Measurements from ENCODE around the gene DRC1.
A peak's percentile ranks its signal among the peaks of the same experiment; 100 is the strongest.

The DRC1 gene

DNA sequence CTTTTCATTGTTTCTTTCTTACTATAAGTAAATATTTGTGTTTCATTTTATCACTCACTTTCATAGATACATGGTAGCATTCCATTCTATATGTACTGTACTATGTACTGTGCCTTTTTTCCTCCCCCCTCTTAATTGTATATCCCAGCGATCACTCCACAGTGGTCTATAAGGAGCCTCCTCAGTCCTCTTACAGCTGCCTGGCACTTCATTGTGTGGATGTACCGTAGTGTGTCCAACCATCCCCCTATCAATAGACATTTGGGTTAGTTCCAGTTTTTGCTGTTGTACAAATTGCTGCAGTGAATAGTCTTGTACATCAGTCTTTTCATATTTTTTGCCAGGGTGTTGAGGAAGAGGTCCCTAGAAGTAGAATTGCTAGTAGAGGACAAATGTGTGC is 21.4 kb upstream of the DRC1 start:
- H3K36me3 Mint-ChIP-seq = peaks cover 45 to 50% of the 10 kb centered on the region in 2 donors
- H3K27ac Mint-ChIP-seq = no peak overlapping the region
- no peaks in the 10 kb centered on the region for H3K27me3 Mint-ChIP-seq
- ATAC-seq (replicated peaks) (no peak), DNase-seq (no peak)
- H3K4me1 Mint-ChIP-seq = peaks cover 7 to 38% of the 10 kb centered on the region in 2 donors
- H3K9me3 Mint-ChIP-seq = peaks cover 0 to 2% of the 10 kb centered on the region in 2 donors
- H3K4me3 Mint-ChIP-seq = no peak overlapping the region

DNA sequence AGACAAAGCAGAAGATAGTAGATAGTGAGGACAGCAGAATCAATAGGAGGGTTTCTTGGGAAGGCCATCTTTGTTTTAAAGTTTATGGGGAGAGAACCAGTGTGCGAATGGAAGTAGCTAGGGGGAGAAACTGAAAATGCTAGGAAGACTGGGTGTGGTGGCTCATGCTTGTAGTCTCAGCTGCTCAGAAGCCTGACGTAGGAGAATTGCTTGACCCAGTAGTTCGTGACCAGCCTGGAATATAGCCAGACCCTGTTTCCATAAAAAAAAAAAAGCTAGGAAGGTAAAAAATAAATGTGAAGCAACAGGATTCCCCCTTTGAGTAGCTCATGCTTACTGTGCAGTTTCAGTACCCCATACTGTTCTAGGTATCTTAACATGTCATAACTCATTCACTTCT is 19.2 kb upstream of the DRC1 start:
- H3K4me3 Mint-ChIP-seq = no peak overlapping the region
- no peak overlapping the region for H3K27ac Mint-ChIP-seq
- H3K36me3 Mint-ChIP-seq = peaks cover 39 to 41% of the 10 kb centered on the region in 2 donors
- no peaks in the 10 kb centered on the region for H3K27me3 Mint-ChIP-seq
- DNase-seq = no peak
- ATAC-seq (replicated peaks) = no peak
- no peaks in the 10 kb centered on the region for H3K9me3 Mint-ChIP-seq
- peaks cover 7 to 31% of the 10 kb centered on the region in 2 donors for H3K4me1 Mint-ChIP-seq

DNA sequence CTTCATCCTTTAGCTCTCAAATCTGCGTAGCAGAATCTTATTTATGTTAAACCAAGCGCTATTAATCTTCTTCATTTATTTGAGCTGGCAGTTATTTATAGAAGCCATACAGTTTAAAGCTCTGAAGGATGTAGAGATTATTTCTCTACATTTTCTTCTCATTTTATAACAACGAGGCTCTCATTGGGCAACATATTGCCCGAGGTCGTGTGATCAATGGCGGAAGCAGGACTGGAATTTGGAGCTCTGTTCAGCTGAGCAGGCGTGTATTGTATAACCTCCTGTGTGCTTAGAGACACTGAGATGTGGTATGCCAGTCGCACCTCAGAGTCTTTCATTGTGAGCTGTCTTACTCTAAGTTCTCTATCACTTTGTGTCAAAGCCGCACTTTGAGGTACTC is 17.5 kb upstream of the DRC1 start:
- peak overlapping the region; percentile 6 for H3K27ac Mint-ChIP-seq
- DNase-seq (no peak), ATAC-seq (replicated peaks) (no peak)
- H3K4me3 Mint-ChIP-seq = no peak overlapping the region
- H3K27me3 Mint-ChIP-seq = no peaks in the 10 kb centered on the region
- H3K4me1 Mint-ChIP-seq = peaks cover 7 to 22% of the 10 kb centered on the region in 2 donors
- peaks cover 25 to 30% of the 10 kb centered on the region in 2 donors for H3K36me3 Mint-ChIP-seq
- H3K9me3 Mint-ChIP-seq = no peaks in the 10 kb centered on the region

DNA sequence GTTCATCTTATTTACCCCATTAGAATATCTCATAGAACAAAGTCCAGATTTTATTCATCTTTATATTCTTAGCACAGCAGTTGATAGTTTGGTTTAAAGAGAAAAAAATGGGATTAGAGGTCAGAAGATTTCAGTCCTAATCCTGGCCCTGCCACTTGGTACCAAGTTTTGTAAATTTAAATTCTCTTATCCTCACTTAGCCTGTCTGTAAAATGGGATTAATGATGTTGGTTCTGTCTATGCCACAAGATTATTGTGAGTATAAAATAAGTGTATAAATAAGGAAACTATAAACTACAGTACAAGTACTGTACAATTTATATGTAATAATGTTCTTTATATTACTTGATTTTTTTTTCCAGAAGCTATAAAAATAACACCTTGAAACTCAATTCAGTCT is 17.1 kb upstream of the DRC1 start:
- H3K9me3 Mint-ChIP-seq = no peaks in the 10 kb centered on the region

DNA sequence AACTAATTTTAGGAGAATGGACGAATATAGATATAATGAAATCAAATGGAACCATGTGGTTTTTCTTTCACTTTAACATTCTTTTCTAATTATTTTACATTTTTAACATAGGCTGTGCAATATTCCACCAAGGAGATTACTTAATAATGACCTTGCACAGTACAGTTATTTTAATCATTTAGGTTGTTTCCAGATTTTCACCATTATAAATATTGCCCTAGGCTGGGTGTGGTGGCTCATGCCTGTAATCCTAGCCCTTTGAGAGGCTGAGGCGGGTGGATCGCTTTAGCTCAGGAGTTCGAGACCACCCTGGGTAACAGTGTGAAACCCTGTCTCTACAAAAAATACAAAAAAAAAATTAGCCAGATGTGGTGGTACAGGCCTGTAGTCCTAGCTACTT is 14.5 kb upstream of the DRC1 start:
- ATAC-seq (replicated peaks) (no peak), DNase-seq (no peak)
- Mint-ChIP-seq H3K27ac (no peak overlapping the region), H3K36me3 (peaks cover 21 to 31% of the 10 kb centered on the region in 2 donors), H3K4me3 (no peak overlapping the region), H3K4me1 (peaks cover 5 to 13% of the 10 kb centered on the region in 2 donors), H3K9me3 (no peaks in the 10 kb centered on the region), H3K27me3 (no peaks in the 10 kb centered on the region)

More for the DNA sequence above, 17.1 kb upstream of the DRC1 start:
- Mint-ChIP-seq H3K4me3 (no peak overlapping the region), H3K27ac (no peak overlapping the region), H3K36me3 (peaks cover 26 to 30% of the 10 kb centered on the region in 2 donors), H3K4me1 (peaks cover 7 to 22% of the 10 kb centered on the region in 2 donors), H3K27me3 (no peaks in the 10 kb centered on the region)
- no peak for ATAC-seq (replicated peaks)
- DNase-seq = no peak

DNA sequence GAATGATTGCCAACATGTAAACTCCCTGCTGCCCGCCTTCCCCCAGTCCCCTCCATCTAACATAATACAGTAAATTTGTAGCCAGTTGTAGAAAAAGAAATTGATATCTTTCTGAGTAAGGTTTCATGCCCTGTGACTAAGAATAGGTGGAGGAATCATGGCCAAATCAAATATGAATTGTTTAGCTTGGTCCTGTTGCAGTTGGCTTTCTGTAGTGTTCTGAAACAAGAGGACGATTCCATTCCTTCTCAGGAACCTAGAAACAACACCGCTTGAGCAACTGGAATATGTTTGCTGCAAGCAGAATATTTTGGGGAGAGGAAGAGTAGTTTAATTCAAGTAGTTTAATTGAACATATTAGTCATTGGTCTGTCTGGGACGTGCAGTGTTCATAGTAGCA is 7.0 kb upstream of the DRC1 start:
- no peaks in the 10 kb centered on the region for H3K27me3 Mint-ChIP-seq
- ATAC-seq (replicated peaks) (no peak), DNase-seq (no peak)

DNA sequence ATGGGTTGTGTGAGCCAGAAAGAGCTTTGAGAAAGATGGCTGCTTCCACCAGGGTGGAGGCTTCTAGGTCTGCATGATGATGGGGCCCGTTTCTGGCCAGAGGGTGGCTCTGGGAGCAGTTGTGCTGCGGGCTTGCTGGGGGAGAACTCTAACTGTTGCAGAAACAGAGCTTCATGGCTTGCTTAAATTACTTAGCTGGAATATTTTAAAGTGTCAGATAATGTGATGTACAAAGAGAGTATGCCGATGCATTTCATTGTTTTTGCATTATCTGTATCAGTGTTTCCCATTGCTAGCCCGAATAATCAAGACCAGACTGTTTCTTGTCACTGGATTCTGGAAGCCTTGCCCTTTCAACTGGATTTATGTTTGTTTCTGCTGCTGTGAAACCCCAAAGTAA is 6.3 kb upstream of the DRC1 start:
- Mint-ChIP-seq H3K9me3 (no peaks in the 10 kb centered on the region), H3K4me1 (no peaks in the 10 kb centered on the region), H3K36me3 (peaks cover 4 to 18% of the 10 kb centered on the region in 2 donors), H3K4me3 (no peak overlapping the region), H3K27ac (no peak overlapping the region), H3K27me3 (no peaks in the 10 kb centered on the region)
- no peak for ATAC-seq (replicated peaks)
- no peak for DNase-seq

More for the DNA sequence above, 7.0 kb upstream of the DRC1 start:
- Mint-ChIP-seq H3K36me3 (peaks cover 9 to 22% of the 10 kb centered on the region in 2 donors), H3K27ac (no peak overlapping the region), H3K4me3 (no peak overlapping the region), H3K9me3 (no peaks in the 10 kb centered on the region), H3K4me1 (no peaks in the 10 kb centered on the region)

DNA sequence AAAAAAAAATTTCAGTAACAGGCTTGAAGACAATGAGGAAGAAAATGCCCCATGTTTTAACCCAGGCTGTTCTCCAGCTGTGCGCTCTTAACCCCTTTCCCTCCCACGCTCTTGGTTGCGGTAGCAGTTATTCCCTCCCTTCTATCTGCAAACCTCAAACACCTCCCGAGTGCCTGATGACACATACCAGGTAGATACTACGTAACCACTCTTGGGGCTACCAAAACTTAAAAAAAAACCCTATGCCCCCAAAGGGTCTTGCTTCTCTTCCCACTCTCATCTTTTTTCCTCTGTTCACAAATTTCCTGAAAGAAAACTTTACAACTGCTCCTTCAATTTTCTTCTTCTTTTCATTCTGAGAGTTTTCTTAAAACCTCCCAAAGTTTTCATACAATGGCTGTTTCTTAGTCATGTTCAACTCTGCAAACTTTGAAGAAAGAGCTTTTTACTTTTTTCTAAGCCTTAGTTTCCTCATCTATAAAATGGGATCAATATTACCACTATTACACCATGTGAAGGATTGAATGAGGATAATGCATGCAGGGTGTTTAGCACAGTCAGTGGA is 4.9 kb upstream of the DRC1 start:
- H3K4me1 Mint-ChIP-seq = no peaks in the 10 kb centered on the region
- no peaks in the 10 kb centered on the region for H3K9me3 Mint-ChIP-seq
- peaks cover 0 to 4% of the 10 kb centered on the region in 2 donors for H3K27me3 Mint-ChIP-seq
- H3K36me3 Mint-ChIP-seq = peaks cover 4 to 12% of the 10 kb centered on the region in 2 donors
- DNase-seq (no peak), ATAC-seq (replicated peaks) (no peak)
- H3K4me3 Mint-ChIP-seq = no peak overlapping the region
- peak overlapping the region; percentile 1 for H3K27ac Mint-ChIP-seq

DNA sequence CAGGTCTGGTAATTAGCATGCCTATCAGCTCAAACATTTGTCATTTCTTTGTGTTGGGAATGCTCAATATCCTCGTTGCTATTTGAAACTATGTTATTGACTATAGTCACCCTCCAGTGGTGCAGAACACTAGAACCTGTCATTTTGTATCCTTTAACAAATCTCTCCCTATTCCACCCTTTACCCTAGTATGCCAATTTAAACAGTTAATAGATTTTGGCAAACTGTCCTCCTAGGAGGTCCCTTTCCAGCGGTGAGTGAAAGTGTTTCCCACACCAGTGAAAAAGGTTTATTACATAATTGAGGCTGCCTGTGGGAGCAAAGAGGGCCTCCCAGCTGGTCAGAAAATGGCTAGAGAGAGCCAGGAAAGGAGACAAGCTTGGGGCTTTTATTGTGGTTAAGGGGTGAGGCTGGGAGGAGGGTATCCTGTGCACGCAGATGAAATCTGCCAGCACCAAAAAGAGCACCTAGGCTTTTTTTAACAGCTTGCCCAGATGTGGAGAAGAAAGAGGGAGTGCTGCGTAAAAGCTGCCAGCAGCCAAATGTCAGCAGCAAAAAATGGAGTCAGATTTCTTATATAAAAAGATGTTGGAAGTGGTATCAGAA is 1.8 kb upstream of the DRC1 start:
- no peak overlapping the region for H3K27ac Mint-ChIP-seq
- H3K36me3 Mint-ChIP-seq = peaks cover 4 to 5% of the 10 kb centered on the region in 2 donors
- H3K27me3 Mint-ChIP-seq = peaks cover 0 to 4% of the 10 kb centered on the region in 2 donors
- ATAC-seq (replicated peaks) (no peak), DNase-seq (no peak)
- H3K9me3 Mint-ChIP-seq = no peaks in the 10 kb centered on the region
- no peaks in the 10 kb centered on the region for H3K4me1 Mint-ChIP-seq
- no peak overlapping the region for H3K4me3 Mint-ChIP-seq

DNA sequence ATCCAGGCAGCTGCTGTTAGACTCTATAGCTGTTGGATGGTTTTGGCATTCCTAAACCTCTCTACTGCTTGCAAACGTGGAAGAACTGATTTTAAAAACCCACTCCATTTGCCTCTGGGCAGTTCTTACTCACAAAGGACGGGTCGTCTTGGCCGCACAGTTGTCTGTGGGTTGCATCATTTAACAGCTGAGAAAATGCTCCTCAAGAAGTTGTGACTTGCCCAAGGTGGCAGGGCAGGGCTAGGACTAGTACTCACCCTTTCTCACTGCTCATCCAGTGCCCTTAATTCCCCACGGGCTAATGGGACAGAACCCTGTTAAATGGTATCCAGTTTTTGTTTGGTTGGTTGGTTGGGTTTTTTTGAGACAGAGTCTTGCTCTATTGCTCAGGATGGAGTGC is 997 bp upstream of the DRC1 start:
- no peak overlapping the region for H3K27ac Mint-ChIP-seq
- DNase-seq (no peak), ATAC-seq (replicated peaks) (no peak)
- no peaks in the 10 kb centered on the region for H3K9me3 Mint-ChIP-seq
- peaks cover 4% of the 10 kb centered on the region in 2 donors for H3K36me3 Mint-ChIP-seq
- H3K4me1 Mint-ChIP-seq = no peaks in the 10 kb centered on the region
- no peak overlapping the region for H3K4me3 Mint-ChIP-seq
- peaks cover 4 to 7% of the 10 kb centered on the region in 2 donors for H3K27me3 Mint-ChIP-seq

DNA sequence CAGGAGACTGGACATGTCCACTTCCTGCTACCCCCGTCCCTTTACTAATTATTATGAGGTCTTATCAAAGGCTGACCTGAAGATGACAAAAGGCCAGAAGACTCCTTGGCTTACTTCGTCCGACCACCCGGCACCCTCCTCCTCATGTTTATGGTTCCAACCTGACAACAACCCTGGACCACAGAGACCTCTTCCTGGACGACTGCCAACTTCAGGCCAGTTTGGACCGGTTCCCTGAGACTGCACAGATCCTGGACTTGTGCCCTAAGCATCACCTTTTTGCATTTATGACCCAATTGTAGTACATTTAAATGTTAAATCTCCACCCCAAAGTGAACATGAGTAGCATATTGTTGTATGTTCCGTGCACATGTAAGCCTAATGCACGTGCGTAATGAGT is 5.8 kb downstream of the DRC1 start:
- Mint-ChIP-seq H3K9me3 (no peaks in the 10 kb centered on the region), H3K4me1 (peaks cover 5 to 10% of the 10 kb centered on the region in 2 donors), H3K27ac (no peak overlapping the region), H3K4me3 (no peak overlapping the region), H3K27me3 (peaks cover 10 to 17% of the 10 kb centered on the region in 2 donors), H3K36me3 (no peaks in the 10 kb centered on the region)
- ATAC-seq (replicated peaks) = no peak
- DNase-seq = no peak

DNA sequence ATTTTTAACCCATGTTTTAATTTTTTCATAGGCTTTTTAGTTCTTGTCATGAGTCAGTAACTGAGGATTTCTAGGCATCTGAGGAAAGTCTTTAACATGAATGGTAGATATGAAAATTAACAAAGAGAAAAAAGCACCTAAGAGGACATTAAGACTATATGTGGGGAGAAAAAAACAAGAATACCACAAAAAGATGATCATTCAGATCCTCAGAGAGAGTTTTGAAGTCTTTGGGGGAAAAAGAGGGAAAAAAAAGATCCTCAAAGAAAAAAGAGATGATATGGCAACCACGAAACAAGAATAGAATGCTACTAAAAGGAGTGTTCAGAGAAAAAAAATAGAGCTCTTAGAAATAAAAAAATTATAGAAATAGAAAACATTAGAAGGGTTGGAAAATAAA is 8.1 kb downstream of the DRC1 start:
- ATAC-seq (replicated peaks) (no peak), DNase-seq (no peak)
- peaks cover 5 to 10% of the 10 kb centered on the region in 2 donors for H3K4me1 Mint-ChIP-seq
- no peak overlapping the region for H3K27ac Mint-ChIP-seq
- H3K4me3 Mint-ChIP-seq = no peak overlapping the region
- H3K9me3 Mint-ChIP-seq = no peaks in the 10 kb centered on the region
- H3K36me3 Mint-ChIP-seq = no peaks in the 10 kb centered on the region
- H3K27me3 Mint-ChIP-seq = peaks cover 10 to 17% of the 10 kb centered on the region in 2 donors

DNA sequence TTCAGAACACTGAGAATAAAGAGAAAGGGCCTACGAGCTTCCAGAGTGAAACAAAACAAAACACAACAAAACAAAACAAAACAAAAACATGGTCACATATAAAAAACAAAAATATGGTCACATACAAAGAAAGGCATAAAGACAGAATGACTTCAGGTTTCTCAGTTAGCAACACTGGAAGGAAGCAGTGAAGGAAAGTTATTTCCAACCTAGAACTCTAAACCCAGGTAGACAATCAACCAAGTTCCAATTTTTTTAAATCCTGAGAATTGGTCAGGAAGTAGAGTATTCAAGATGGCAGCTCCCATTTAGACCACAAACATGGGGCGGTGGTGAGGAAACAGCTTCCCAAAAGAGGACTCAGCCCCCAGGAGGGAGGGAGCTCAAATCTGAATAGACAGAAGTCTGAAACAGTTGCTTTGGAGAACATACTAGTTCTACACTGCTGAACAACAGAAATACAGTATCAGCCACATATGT is 9.1 kb downstream of the DRC1 start:
- Mint-ChIP-seq H3K4me3 (peak overlapping the region in 1 of 2 donors; percentile 1), H3K36me3 (no peaks in the 10 kb centered on the region), H3K27me3 (peaks cover 9 to 10% of the 10 kb centered on the region in 2 donors), H3K9me3 (no peaks in the 10 kb centered on the region), H3K4me1 (peaks cover 5 to 10% of the 10 kb centered on the region in 2 donors), H3K27ac (no peak overlapping the region)
- DNase-seq (no peak), ATAC-seq (replicated peaks) (no peak)

DNA sequence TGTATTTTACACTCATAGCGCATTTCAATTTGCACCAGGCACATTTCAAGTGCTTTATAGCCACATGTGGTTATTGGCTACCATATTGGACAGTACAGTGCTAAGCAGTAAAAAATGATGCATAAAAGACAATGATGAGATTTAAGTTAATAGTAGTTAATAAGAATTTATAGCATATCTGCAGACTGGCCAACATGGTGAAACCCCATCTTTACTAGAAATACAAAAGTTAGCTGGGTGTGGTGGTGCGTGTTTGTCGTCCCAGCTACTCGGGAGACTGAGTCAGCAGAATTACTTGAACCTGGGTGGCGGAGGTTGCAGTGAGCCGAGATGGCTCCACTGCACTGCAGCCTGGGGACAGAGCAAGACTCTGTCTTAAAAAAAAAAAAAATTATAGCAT is 9.7 kb downstream of the DRC1 start:
- ATAC-seq (replicated peaks) = no peak
- no peak for DNase-seq
- H3K27me3 Mint-ChIP-seq = peaks cover 9 to 10% of the 10 kb centered on the region in 2 donors
- peak overlapping the region; percentile 70 to 74 for H3K4me3 Mint-ChIP-seq
- no peak overlapping the region for H3K27ac Mint-ChIP-seq
- no peaks in the 10 kb centered on the region for H3K36me3 Mint-ChIP-seq
- peaks cover 5 to 10% of the 10 kb centered on the region in 2 donors for H3K4me1 Mint-ChIP-seq
- H3K9me3 Mint-ChIP-seq = no peaks in the 10 kb centered on the region

DNA sequence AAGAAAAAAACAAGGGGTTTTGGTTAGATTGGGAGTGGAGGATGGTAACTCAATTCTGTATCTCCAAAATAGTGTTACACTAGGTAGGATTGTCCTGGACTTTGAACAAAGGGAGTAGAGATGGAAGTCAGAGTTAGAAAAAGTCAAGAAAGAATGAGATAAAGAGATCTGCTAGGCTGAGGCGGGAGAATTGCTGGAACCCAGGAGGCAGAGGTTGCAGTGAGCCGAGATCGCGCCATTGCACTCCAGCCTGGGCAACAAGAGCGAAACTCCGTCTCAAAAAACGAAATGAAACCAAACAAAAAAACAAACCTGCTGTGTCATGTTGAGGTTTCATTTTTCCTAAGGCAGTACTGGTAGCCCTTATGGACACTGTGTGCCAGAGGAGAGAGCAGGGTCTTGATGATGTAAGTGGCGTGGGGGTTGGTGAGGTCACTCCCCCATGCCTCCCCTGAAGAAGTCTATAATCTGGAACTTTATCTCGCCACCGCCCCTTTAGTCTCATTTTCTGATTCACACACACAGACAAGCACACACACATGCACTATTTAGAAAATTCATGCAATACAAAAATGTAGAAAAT is 10.5 kb downstream of the DRC1 start:
- Mint-ChIP-seq H3K27me3 (peaks cover 9 to 10% of the 10 kb centered on the region in 2 donors), H3K4me1 (peaks cover 5 to 10% of the 10 kb centered on the region in 2 donors), H3K36me3 (no peaks in the 10 kb centered on the region), H3K27ac (peak overlapping the region; percentile 78), H3K9me3 (no peaks in the 10 kb centered on the region), H3K4me3 (peak overlapping the region; percentile 70 to 74)
- ATAC-seq (replicated peaks) = peak; percentile 63 to 65
- DNase-seq = no peak

Data from stimulated activated naive B cell treated with anti-CD40 and anti-IgM and Interleukin-4, amounts not matched to agents 10 μg/mL and 1 μg/mL and 100 μg/mL, for 72 hours (primary cell).